Transverse colon (tissue), 4 donors: Measurements from ENCODE around the gene NAA30. TPM values are rescaled to one million over a fixed set of nuclear protein-coding genes. Genes with fewer than 3 reads are reported as not detected.

ENCODE experiments used
- DNase-seq: peaks from one replicate; pipeline ENCODE4 v3.0.0-alpha.2; 2019
- H3K27ac ChIP-seq, 4 donors: fragments of 200-600 bp; sonication (generic); 2 replicates each; pipeline ENCODE4 v1.5.1; 2016 to 2018; ENCODE audit warnings: inconsistent platforms in 4 of 4
- H3K27me3 ChIP-seq: fragments of 200-600 bp; sonication (generic); 2 replicates; pipeline ENCODE4 v1.5.1; 2017; ENCODE audit warnings: inconsistent platforms
- H3K36me3 ChIP-seq, 4 donors: fragments of 200-600 bp; sonication (generic); 2 replicates each; pipeline ENCODE4 v1.5.1; 2017 to 2019; ENCODE audit warnings: inconsistent platforms in 4 of 4
- H3K4me1 ChIP-seq, 4 donors: fragments of 200-600 bp; sonication (generic); 2 replicates each; pipeline ENCODE4 v1.5.1; 2017 to 2020; ENCODE audit warnings: inconsistent platforms in 4 of 4
- H3K4me3 ChIP-seq, 4 donors: fragments of 200-600 bp; sonication (generic); 1 replicate in 1 of 4; 2 replicates in 3 of 4; pipeline versions ENCODE4 v1.5.1 to v1.6.1; 2017 to 2019; ENCODE audit warnings: inconsistent platforms in 4 of 4
- H3K9me3 ChIP-seq, 2 donors: fragments of 200-600 bp; sonication (generic); 2 replicates each; pipeline ENCODE4 v1.5.1; 2017 to 2019; ENCODE audit warnings: inconsistent platforms in 2 of 2
- CTCF ChIP-seq, 5 experiments: fragments of 200-600 bp in 3 of 5; fragments of 450-650 bp in 2 of 5; sonication (generic) in 3 of 5; IDR thresholded peaks; 1 replicate in 2 of 5; 2 replicates in 3 of 5; pipeline ENCODE4 v1.5.1; 2016 to 2017; ENCODE audit warnings: antibody characterized with exemption in 5 of 5, inconsistent platforms in 3 of 5, mild to moderate bottlenecking in 2 of 5, moderate library complexity in 1 of 5
- EP300 ChIP-seq: sonication (generic); formaldehyde crosslinking; IDR thresholded peaks from one replicate; pipeline ENCODE4 v1.6.1; 2017; ENCODE audit warnings: antibody characterized with exemption, low read depth
- POLR2A ChIP-seq: fragments of 450-650 bp; IDR thresholded peaks from one replicate; pipeline ENCODE4 v1.6.1; 2016; ENCODE audit warnings: antibody characterized with exemption, mild to moderate bottlenecking, moderate library complexity
- POLR2AphosphoS5 ChIP-seq, 3 donors: sonication (generic); formaldehyde crosslinking; IDR thresholded peaks; one replicate each; pipeline ENCODE4 v1.6.1; 2016; ENCODE audit warnings: antibody characterized with exemption in 3 of 3
- WGBS, 2 donors: methylation state at CpG; one replicate each; pipeline ENCODE4 v1.1.5; 2018; ENCODE audit warnings: low coverage in 1 of 2; 5-methylcytosine and 5-hydroxymethylcytosine counted together
- in situ Hi-C, 4 donors: fragments of 200-750 bp; cut with MboI; loops; one replicate each; pipeline versions ENCODE4 v1.15.0 to v1.15.1; 2017; ENCODE audit warnings: low sequenced_read_pairs in 3 of 4, low pct_ligation_motif_present in 1 of 4, low pct_unique_long_range_greater_than_20kb in 1 of 4
- intact Hi-C: fragments of 100-400 bp; cut with DNase I; formaldehyde crosslinking; loops from one replicate; pipeline ENCODE4 v1.15.1; 2023; ENCODE audit warnings: low total_unique reads
- total RNA-seq, 4 donors: library from RNA; depleted of rRNA; stranded (reverse); fragments of >200 nt; gene quantifications; one replicate each; pipeline ENCODE4 v1.1.0, GENCODE V29; 2016

NAA30 gene
- total RNA-seq, 4 donors from 2014 or later, result 4.4 to 16.5 (median 12.0) TPM

GRCh38 chr14:57383125-57383745, 7.2 kb upstream of the NAA30 start:
- TF ChIP-seq EP300 (no peak), POLR2AphosphoS5 (IDR thresholded peaks at IDR 0.05) (no peak), CTCF (IDR thresholded peaks at IDR 0.05) (no peak), POLR2A (no peak)
- in situ Hi-C loops (no loop called here), intact Hi-C loops (no loop called here)
- Histone ChIP-seq H3K9me3 (no peaks in the 10 kb centered on the region), H3K27me3 (no peaks in the 10 kb centered on the region), H3K36me3 (no peaks in the 10 kb centered on the region), H3K27ac (no peak overlapping the region), H3K4me3 (no peak overlapping the region), H3K4me1 (no peaks in the 10 kb centered on the region)
- no peak for DNase-seq

- H3K9me3 ChIP-seq, result no peaks in the 10 kb centered on the region
- TF ChIP-seq CTCF (IDR thresholded peaks at IDR 0.05), result no peak
- TF ChIP-seq POLR2AphosphoS5 (IDR thresholded peaks at IDR 0.05), result no peak
- TF ChIP-seq EP300, result no peak
- no peak for TF ChIP-seq POLR2A
- intact Hi-C loops (no loop called here), in situ Hi-C loops (no loop called here)
- DNase-seq, result no peak
- no peaks in the 10 kb centered on the region for H3K27me3 ChIP-seq
- H3K36me3 ChIP-seq, result no peaks in the 10 kb centered on the region
- no peak overlapping the region for H3K27ac ChIP-seq
- H3K4me3 ChIP-seq, result no peak overlapping the region
- peaks cover 4 to 20% (median 15%) of the 10 kb centered on the region in 4 donors for H3K4me1 ChIP-seq
These were observed 2.3 kb upstream of the NAA30 start for GRCh38 chr14:57388067-57388466.

GRCh38 chr14:57389646-57390036, 745 bp upstream of the NAA30 start:
- no peaks in the 10 kb centered on the region for H3K36me3 ChIP-seq
- H3K27me3 ChIP-seq, result no peaks in the 10 kb centered on the region
- peak; percentile 13 for DNase-seq
- intact Hi-C loops, result no loop called here
- WGBS, 2 donors, result 39% methylated on average over 5 of the region's 5 CpGs; no CpG with 5 or more reads in 1 of the 2 donors
- peak overlapping the region; percentile 89 to 93 (median 92) for H3K27ac ChIP-seq
- in situ Hi-C loops, result no loop called here
- peaks cover 4 to 28% (median 18%) of the 10 kb centered on the region in 4 donors for H3K4me1 ChIP-seq
- TF ChIP-seq EP300 (no peak), CTCF (IDR thresholded peaks at IDR 0.05) (no peak), POLR2A (no peak), POLR2AphosphoS5 (IDR thresholded peaks at IDR 0.05) (no peak)
- peak overlapping the region; percentile 60 to 91 (median 88) for H3K4me3 ChIP-seq
- no peaks in the 10 kb centered on the region for H3K9me3 ChIP-seq

GRCh38 chr14:57390806-57391516, 575 bp downstream of the NAA30 start:
- Histone ChIP-seq H3K9me3 (no peaks in the 10 kb centered on the region), H3K4me3 (peak overlapping the region; percentile 60 to 91 (median 88)), H3K36me3 (no peaks in the 10 kb centered on the region), H3K4me1 (peaks cover 4 to 30% (median 18%) of the 10 kb centered on the region in 4 donors), H3K27ac (peak overlapping the region; percentile 89 to 93 (median 92)), H3K27me3 (no peaks in the 10 kb centered on the region)
- peak; percentile 38 for DNase-seq
- in situ Hi-C loops (no loop called here), intact Hi-C loops (no loop called here)
- TF ChIP-seq EP300 (no peak), POLR2AphosphoS5 (IDR thresholded peaks at IDR 0.05) (no peak), CTCF (IDR thresholded peaks at IDR 0.05) (no peak), POLR2A (no peak)
- 0% methylated on average over 50 of the region's 71 CpGs; no CpG with 5 or more reads in 1 of the 2 donors for WGBS, 2 donors
